NCI-H2107 (cell line): ENCODE measurements around the gene NRG3.
"Not testable (repeated sequence)": the region's sequence is repeated elsewhere in the genome, so short reads cannot be mapped to it uniquely, and the experiment has no call there.

Experiments used
- DNase-seq: peaks from one replicate; lab custom pipeline; 2025; lab: John Stamatoyannopoulos, UW

The NRG3 gene

GRCh38 chr10:82574081-82574480 is 699.1 kb downstream of the NRG3 start:
- no peak for DNase-seq

DNA sequence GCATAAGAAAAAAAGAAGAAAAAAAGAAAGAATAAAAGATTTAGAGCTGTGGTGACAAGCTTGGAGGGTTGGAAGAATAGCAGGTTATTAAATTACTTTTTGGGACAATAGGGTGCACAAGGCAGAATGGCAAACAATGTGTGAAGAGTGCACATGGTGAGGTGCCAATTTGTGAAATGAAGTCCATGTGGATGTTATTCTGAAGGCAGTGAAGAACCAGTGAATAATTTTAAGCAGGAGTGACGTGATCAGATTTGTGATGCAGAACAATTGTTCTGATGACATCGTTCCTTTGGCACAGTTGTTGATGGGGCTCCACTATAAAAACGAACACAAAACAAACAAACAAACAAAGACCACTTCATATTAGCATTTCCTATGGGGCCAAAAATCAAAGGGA is 700.3 kb downstream of the NRG3 start:
- no peak for DNase-seq

DNA sequence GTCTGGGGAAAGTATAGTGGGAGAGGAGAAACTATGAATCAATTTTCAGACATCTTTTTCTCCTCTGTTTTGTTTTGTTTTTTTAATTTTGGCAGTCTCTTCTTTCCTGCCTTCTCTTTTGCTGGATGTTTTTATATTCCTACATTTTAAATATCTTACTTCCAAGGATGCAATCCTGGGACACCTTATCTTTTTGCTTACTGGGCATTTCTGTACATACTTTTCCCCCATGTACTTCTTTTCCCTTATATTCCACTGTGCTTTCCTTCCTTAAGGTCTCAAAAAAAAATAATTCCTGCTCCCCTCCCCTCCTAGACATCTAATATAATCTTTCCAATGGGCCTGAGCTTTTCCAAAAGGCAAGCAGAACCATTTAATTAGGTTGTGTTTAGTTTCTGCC is 701.1 kb downstream of the NRG3 start:
- no peak for DNase-seq

DNA sequence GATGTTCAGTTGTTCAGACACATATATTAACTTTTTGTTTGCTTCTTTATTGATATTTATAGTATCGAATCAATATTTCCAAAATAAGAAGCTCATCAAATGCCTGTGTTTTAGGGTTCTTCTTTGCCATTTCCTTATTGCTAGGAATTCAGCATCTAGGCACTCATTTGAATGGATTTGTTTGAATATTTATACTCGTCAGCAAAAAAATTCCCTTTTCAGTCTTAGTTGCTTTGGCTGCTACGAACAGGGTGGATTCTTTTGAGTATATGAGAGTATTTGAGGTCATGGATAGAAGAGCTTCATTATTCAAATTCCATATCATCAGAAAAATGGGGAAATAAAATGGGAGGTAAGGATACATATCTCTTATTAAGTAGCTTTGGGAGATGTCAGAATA is 706.9 kb downstream of the NRG3 start:
- no peak for DNase-seq

GRCh38 chr10:82591421-82591820 is 716.4 kb downstream of the NRG3 start:
- no peak for DNase-seq

GRCh38 chr10:82597840-82598239 is 722.8 kb downstream of the NRG3 start:
- no peak for DNase-seq

GRCh38 chr10:82609845-82610244 is 734.9 kb downstream of the NRG3 start:
- no peak for DNase-seq

DNA sequence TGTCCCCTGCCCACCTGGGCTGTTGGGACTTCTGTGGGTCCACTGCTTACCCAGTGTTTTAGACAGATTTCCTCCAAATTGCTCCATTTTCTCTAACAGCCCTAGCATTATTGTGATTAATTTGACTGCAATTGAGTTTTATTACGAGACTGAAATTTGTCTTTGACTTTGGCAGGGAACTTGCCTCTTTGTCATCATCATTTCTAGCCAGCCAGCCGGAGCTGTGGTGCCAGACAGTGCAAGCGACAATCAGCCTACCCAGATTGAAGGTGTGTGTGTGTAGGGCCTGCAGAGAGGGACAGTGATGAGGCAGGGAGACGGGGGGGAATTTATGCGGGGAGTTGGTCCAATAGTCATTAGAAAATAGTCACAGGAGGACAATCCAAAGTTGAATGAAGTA is 743.0 kb downstream of the NRG3 start:
- no peak for DNase-seq

DNA sequence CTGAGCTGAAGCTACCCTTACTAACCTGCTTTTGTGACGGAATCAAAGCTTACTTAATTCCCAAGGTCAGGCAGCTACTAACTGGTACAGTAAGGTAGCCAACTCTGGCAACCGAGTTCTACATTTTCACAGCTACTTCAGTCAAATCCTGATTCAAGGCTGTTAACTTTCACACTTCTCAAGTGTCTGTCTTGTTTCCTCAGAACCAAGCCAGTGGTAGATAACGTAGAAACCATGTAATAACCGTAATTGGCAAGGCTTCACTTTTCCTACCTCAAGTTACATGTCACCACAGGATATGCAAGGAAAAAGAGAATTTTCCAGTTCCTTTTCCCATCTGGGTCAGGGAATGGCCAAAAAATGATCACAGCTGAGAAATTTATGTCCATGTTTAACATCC is 746.7 kb downstream of the NRG3 start:
- no peak for DNase-seq

DNA sequence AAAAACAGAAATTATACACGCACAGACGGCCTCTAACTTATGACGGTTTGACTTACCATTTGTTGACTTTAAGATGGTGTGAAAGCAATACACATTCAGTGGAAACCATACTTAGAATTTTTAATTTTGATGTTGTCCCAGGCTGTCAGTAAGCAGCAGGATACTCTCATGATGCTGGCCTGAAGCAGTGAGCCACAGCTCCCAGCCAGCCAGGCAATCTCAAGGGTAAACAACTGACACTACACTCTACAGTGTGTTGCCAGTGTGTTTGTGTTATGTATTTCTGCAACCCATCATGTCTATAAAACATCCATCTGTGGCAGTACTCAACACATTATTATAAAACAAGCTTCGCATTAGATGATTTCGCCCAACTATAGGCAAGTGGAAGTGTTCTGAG is 747.5 kb downstream of the NRG3 start:
- DNase-seq = no peak

GRCh38 chr10:82625512-82626189 is 750.7 kb downstream of the NRG3 start:
- DNase-seq = no peak

GRCh38 chr10:82628373-82628772 is 753.4 kb downstream of the NRG3 start:
- no peak for DNase-seq

DNA sequence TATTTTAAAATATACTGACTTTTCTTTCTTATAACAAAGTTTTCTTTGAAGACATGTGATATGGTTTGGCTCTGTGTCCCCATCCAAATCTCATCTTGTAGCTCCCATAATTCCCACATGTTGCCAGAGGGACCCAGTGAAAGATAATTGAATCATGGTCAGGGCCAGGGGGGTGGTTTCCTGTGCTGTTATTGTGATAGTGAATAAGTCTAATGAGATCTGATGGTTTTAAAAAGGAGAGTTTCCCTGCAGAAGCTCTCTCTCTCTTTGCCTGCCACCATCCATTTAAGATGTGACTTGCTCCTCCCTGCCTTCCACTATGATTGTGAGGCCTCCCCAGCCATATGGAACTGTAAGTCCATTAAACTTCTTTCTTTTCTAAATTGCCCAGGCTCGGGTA is 768.1 kb downstream of the NRG3 start:
- no peak for DNase-seq

DNA sequence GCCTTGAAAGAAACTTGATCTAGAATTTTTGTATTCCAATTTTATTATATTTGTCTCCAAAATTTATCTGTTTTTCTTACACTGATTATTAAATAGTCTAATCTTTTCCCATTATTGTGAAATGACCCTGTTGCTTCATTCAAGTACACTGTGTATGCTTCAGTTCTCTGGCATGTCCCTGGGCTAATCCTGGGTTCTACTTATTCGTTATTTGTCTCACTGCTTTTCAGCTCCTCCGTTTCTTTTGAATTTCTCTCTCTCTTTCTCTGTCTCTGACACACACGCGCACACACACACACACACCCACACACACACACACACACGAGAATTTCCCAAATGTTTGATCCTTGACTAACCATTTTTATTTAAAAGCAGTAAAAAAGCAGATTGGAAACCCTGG is 768.6 kb downstream of the NRG3 start:
- no peak for DNase-seq

GRCh38 chr10:82645221-82645620 is 770.2 kb downstream of the NRG3 start:
- no peak for DNase-seq

DNA sequence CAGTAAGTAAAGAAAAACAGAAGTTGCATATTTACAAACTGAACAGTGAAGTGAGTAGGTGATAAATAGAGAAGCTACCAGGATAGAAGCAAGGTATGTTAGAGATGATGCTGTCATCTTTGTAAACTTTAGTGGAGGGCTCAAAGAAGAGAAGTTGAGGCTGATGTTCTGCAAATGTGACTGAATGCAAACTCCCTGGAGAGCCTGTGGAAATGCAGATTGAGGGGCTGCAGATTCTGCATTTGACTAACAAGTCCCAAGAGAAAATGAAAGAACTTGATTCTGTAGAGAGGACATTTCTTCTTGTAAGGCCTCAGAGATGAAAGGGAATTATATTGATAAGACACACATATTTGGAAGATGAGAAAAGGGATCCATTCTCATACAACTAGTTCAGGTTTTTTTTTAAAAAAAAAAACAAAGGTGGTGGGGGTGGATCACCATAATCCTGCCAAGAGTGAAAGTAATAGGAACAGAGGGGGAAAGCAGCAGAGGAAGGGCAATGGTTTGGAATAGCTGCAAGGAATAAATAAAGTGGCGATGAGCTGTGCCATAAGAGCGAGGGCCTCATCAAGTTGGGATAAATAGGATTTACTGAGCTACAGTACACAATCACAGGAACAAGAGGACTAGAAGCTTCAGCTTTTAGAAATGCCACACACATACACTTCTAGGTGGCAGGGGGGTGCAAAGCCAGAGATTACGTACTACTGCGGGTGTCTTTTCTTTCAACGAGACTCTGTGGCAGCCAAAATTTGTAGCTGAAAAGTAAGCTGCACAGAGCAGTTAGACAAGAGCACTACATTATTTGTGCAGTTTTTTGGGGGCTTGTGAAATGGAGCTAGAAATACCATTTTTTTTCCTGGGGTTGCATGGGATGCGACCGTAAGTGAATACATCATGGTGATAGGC is 778.5 kb downstream of the NRG3 start:
- no peak for DNase-seq

GRCh38 chr10:82660205-82660604 is 785.2 kb downstream of the NRG3 start:
- DNase-seq = no peak

DNA sequence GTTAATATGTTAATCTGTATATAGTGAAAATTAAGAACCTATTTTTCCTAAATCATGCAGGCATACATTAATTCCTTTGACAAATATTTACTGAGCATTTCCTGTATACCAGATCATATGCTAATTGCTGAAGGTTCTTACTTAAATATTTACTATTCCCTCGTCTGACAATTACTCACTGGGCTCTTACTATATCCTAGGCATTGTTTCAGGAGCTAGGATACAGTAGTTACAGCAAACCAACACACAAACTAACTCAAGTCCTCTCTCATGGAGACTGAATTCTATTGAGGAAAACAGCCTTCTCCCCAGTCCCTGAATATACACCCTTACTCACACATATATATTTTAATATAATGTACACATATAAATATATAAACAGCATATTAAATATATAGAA is 786.0 kb downstream of the NRG3 start:
- DNase-seq = no peak

GRCh38 chr10:82661701-82662100 is 786.7 kb downstream of the NRG3 start:
- DNase-seq = no peak

DNA sequence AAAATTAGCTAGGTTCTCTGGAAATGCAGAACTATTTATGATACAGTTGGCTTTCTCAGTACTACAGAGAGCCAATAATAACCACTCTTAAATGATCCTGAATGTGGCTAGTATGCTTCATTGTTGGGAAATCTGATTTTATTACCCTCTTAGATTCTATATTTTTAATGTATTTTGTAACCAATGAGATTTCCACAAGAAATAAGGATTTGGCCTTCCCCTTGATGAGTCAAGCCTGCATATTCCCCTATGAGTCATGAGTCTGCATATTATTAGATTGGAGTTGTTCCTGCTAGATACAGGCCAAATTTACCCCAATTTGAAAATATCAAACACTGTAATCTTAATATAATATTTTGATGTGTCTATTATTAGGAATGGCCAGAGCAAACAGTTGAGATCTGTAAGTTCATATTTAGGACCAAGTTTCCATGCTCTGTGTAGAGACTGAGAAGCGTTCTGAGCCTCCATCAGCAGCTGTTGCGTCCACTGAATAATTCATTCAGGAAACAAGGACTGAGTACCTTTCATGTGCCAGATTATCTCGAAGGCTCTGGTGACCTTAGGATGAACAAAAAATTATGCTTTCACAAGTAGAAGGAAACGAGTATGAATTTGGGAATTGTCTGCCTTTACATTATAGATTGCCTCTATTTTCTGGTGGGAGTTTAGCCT is 793.4 kb downstream of the NRG3 start:
- no peak for DNase-seq

GRCh38 chr10:82674036-82674435 is 799.0 kb downstream of the NRG3 start:
- no peak for DNase-seq

GRCh38 chr10:82677932-82678331 is 802.9 kb downstream of the NRG3 start:
- not testable (repeated sequence) for DNase-seq

DNA sequence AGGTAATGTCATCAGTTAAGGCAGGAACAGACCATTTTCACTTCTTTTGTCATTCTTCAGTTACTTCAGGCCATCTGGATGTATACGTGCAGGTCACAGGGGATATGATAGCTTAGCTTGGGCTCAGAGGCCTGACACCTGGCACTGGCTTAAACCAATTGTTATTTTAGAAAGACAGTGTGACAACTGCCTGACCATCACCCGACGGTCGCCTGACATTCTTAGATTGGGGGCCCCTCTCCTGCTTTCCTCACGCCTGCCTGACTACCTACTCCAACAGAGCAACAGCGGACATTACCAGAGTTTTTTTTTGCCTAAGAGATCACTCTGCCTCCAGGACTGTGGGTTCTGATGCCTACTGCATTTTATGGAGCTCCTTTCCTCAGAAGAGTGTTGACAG is 803.5 kb downstream of the NRG3 start:
- not testable (repeated sequence) for DNase-seq
